Thoracic aorta (tissue), 2 donors: Measurements from ENCODE around the gene NR2C2AP. TPM values are rescaled to one million over a fixed set of nuclear protein-coding genes. Genes with fewer than 3 reads are reported as not detected.

Source experiments
- ATAC-seq: fragments of 150-250 bp; one replicate; pipeline ENCODE4 v1.8.0; 2017; ENCODE audit warnings: low read depth; ENCODE audit not compliant: insufficient number of reproducible peaks, low FRiP score
- DNase-seq: peaks from one replicate; pipeline ENCODE4 v3.0.0-alpha.2; 2020; ENCODE audit warnings: low spot score
- H3K27ac ChIP-seq, 2 donors: fragments of 200-600 bp; sonication (generic); 1 replicate in 1 of 2; 2 replicates in 1 of 2; pipeline ENCODE4 v1.5.1; 2016; ENCODE audit warnings: mild to moderate bottlenecking in 2 of 2, moderate library complexity in 2 of 2
- H3K27me3 ChIP-seq: fragments of 200-600 bp; sonication (generic); replicated peaks from 2 replicates; pipeline ENCODE4 v1.6.0; 2016; ENCODE audit warnings: mild to moderate bottlenecking; ENCODE audit not compliant: insufficient read depth
- H3K36me3 ChIP-seq: fragments of 200-600 bp; sonication (generic); one replicate; pipeline ENCODE4 v1.5.1; 2016
- H3K4me1 ChIP-seq, 2 donors: fragments of 200-600 bp; sonication (generic); 1 replicate in 1 of 2; 2 replicates in 1 of 2; pipeline versions ENCODE4 v1.5.1 to v1.6.0; 2016; ENCODE audit warnings: low read depth in 2 of 2, mild to moderate bottlenecking in 1 of 2; ENCODE audit not compliant: control insufficient read depth in 1 of 2
- H3K4me3 ChIP-seq: fragments of 200-600 bp; sonication (generic); 2 replicates; pipeline ENCODE4 v1.5.1; 2016; ENCODE audit warnings: mild to moderate bottlenecking
- H3K9me3 ChIP-seq: fragments of 200-600 bp; sonication (generic); 2 replicates; pipeline ENCODE4 v1.5.1; 2016
- CTCF ChIP-seq: fragments of 200-600 bp; sonication (generic); IDR thresholded peaks from one replicate; pipeline ENCODE4 v1.5.1; 2019; ENCODE audit warnings: antibody characterized with exemption
- total RNA-seq, 2 donors: library from RNA; depleted of rRNA; stranded (reverse); fragments of >200 nt; gene quantifications; one replicate each; pipeline versions ENCODE4 v1.1.0 to v1.2.3, GENCODE V29; 2016

Gene NR2C2AP
- total RNA-seq, 2 donors from 2014 or later, result 6.5 to 17.9 TPM

DNA sequence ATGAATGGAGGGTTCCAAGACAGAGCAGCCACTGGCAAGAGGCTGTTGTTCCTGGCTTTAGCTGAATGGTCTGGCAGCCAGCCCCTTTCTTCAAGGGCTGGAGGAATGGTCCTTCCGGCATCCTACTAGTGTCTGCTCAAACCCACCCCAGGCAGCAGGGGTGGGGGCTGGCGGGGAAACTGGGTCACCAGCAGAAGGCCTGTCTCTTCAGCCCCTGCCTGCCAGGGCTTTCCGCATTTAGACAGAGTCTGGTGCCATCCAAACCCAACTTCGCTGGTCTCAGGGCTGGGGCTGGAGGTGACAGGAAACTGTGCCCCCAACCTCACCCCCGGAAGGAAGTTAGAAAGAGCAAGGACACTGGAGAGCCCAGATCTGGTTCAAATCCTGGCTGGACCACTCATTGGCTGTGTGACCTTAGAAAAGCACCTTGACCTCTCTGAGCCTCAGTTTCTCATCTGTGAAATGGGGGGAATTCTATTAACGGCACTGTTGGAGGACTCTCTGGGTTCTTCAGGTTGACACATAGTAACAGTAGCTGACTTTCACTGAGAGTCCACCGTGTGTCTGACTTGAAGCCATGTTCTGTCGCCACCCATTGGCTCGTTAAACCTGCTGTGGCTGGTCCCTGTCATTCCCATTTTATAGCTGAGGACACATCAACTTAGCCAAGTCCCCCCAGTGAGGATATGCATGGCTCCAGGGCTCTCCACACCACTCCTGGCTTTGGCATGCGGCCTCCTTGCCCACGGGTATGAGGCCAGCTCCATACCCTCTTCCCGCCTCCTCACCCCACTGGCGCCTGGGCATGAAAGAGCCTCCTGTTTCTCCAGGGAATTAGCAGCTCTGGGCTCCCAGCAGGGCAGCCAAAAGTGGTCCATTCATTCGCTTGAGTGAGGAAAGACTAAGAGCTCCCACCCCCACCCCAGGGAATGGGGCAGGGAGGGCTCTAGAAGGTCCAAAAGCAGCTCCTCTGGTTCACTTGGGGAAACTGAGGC is 2.5 kb upstream of the NR2C2AP start:
- TF ChIP-seq CTCF, result no peak
- no peaks in the 10 kb centered on the region for H3K9me3 ChIP-seq
- H3K4me3 ChIP-seq, result no peak overlapping the region
- H3K27me3 ChIP-seq, result no peaks in the 10 kb centered on the region
- H3K4me1 ChIP-seq, result peaks cover 0 to 9% of the 10 kb centered on the region in 2 donors
- DNase-seq (no peak), ATAC-seq (no peak)
- H3K27ac ChIP-seq, result no peak overlapping the region
- no peaks in the 10 kb centered on the region for H3K36me3 ChIP-seq

DNA sequence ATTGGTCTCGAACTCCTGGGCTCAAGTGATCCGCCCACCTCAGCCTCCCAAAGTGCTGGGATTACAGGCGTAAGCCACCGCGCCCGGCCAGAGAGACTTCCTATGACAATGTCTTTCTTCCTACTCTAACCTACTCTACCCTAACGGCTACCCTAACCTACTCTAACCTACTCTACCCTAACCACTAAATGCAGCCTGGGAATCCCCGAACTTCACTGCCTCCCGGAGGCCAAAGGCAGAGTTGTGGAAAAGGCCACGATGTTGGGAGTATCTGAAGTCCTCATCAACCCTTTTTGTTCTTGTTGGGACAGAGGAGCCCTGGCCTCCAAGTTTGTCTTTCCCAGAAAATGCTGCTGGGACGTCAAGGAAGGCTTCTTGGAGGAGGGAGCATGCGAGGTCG is 967 bp upstream of the NR2C2AP start:
- no peaks in the 10 kb centered on the region for H3K9me3 ChIP-seq
- peaks cover 0 to 9% of the 10 kb centered on the region in 2 donors for H3K4me1 ChIP-seq
- no peak overlapping the region for H3K27ac ChIP-seq
- DNase-seq (no peak), ATAC-seq (no peak)
- H3K27me3 ChIP-seq, result no peaks in the 10 kb centered on the region
- no peak overlapping the region for H3K4me3 ChIP-seq
- peaks cover 4% of the 10 kb centered on the region for H3K36me3 ChIP-seq
- no peak for TF ChIP-seq CTCF

DNA sequence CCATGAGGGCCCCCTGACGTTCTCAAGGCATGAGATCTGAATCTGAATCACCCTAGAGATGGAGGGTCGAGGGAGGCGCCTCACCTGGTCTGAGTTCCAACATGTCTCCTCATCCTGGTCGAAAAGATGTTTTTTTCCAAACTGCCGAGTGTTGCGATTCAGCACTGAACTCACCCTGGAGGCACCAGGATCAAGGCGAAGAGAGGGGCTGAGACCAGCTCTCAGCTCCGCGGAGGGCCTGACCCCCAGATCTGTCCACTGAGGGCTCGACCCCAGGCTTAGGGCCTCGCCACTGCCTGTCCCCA is 555 bp downstream of the NR2C2AP start:
- peaks cover 0 to 9% of the 10 kb centered on the region in 2 donors for H3K4me1 ChIP-seq
- ATAC-seq (no peak), DNase-seq (no peak)
- peaks cover 10% of the 10 kb centered on the region for H3K36me3 ChIP-seq
- peak overlapping the region; percentile 93 for H3K4me3 ChIP-seq
- no peaks in the 10 kb centered on the region for H3K27me3 ChIP-seq
- no peaks in the 10 kb centered on the region for H3K9me3 ChIP-seq
- peak overlapping the region; percentile 74 to 76 for H3K27ac ChIP-seq
- TF ChIP-seq CTCF, result no peak

- ATAC-seq (no peak), DNase-seq (no peak)
- H3K36me3 ChIP-seq, result peaks cover 17% of the 10 kb centered on the region
- peaks cover 0 to 9% of the 10 kb centered on the region in 2 donors for H3K4me1 ChIP-seq
- no peak overlapping the region for H3K27ac ChIP-seq
- no peaks in the 10 kb centered on the region for H3K9me3 ChIP-seq
- H3K27me3 ChIP-seq, result no peaks in the 10 kb centered on the region
- TF ChIP-seq CTCF, result no peak
- H3K4me3 ChIP-seq, result peak overlapping the region; percentile 93
These were observed 1.2 kb downstream of the NR2C2AP start for GRCh38 chr19:19201697-19202630.

DNA sequence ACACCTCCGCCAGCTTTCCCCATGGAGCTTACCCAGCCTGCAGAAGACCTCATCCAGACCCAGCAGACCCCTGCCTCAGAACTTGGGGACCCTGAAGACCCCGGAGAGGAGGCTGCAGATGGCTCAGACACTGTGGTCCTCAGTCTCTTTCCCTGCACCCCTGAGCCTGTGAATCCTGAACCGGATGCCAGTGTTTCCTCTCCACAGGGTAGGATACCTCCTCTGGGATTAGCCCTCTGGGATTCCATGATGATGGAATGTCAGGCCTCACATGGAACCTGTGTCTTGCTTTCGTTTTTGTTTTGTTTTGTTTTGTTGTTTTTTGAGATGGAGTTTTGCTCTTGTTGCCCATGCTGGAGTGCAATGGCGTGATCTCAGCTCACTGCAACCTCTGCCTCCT is 9.3 kb downstream of the NR2C2AP start:
- Histone ChIP-seq H3K27ac (no peak overlapping the region), H3K9me3 (no peaks in the 10 kb centered on the region), H3K4me1 (peaks cover 18 to 45% of the 10 kb centered on the region in 2 donors), H3K36me3 (peaks cover 13% of the 10 kb centered on the region), H3K4me3 (no peak overlapping the region), H3K27me3 (no peaks in the 10 kb centered on the region)
- ATAC-seq, result no peak
- TF ChIP-seq CTCF, result no peak
- DNase-seq, result no peak
